Stromal cell of bone marrow (primary cell): ENCODE measurements around the gene LANCL1.

Experiments
- DNase-seq: peaks from one replicate; pipeline ENCODE4 v3.0.0-alpha.2; 2012; ENCODE audit warnings: low read depth

LANCL1 gene

DNA sequence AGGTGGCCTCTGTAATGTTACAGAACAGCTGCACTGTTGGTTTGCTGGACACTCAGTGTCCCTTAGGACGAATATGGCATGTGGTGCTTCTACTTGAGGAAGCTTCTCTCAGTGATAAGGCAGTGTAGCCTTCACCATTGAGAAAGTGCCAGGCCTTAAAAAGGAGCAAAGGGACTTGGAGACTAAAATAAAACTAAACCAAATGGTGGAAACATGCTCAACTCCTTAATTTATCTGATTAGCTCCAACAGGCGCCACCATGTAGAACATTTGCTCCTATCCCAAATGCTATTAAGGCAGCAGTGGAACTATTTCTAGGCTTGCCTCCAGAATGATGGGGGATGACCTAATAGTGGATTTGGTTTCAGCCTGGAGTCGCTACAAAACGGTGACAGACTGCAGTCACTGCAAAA, 84.1 kb downstream of the LANCL1 start:
- no peak for DNase-seq

DNA sequence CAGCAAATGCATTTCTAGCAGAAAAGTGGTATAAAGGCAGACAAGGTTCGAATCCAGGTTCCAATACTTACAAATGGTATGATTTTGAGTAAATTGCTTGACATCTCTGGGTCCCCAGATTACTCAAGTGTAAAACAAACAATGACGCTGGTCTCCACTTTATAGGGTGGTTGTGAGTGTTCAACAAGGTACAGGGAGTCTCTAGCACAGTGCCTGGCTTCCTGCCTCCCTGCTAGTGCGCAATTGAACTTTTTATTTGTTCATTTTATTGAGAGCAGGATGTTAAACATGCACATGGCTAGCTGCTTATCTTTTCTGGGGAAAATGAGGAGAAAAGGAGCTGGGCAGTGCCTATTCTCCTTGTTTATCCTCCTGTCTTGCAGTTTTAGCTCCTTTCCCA, 86.7 kb downstream of the LANCL1 start:
- DNase-seq: no peak

DNA sequence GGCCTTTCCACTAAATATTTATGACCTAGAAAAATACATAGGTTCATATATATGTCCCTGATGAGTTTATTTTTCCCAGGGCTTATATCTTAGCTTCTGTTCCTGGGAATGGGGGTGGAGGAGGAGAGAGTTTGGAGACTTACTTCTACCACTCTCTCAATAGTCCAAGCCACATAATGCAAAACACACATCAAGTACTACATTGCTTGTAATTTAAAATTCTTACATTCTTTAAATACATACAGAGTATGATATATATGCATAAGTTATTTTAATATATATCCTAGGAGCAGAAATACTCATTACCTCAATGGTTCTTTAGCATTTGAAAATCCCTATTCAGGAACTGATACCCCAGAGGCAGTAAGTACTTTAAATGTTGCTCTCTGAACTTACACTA, 88.4 kb downstream of the LANCL1 start:
- DNase-seq: no peak

DNA sequence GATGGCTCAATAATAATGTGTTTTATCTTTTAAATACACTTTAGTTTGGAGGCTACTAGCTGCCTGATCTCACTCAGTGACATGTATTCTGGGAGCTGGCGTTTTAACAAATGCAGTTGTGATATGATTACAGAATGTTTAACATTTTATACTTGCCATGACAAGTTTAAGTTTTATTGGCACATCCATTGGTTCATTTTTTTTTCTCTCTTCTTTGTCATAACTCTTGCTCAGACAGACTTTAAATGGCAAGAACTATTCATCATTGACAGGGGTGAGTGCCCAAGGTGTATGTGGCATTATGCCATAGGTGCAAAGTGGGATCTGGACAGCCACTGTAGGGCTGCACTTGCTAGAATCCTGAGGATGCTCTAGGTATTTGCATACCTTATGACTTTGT, 89.5 kb downstream of the LANCL1 start:
- no peak for DNase-seq
